SK-N-SH (cell line): ENCODE measurements around the gene TKTL1. TPM values are rescaled to one million over a fixed set of nuclear protein-coding genes. Genes with fewer than 3 reads are reported as not detected.

ENCODE experiments used
- CTCF ChIA-PET: fragments of 300-600, 350-600 bp; formaldehyde crosslinking; extraction: SDS; loops from one replicate; lab custom pipeline; 2021; lab: Yijun Ruan, JAX
- POLR2A ChIA-PET: fragments of 350-600 bp; sonication (Branson Sonifier 250); formaldehyde crosslinking; extraction: SDS; loops from one replicate; lab custom pipeline; 2020; ENCODE audit warnings: antibody characterized with exemption, inconsistent platforms; lab: Yijun Ruan, JAX
- DNase-seq: peaks from one replicate; pipeline ENCODE4 v3.0.0; 2012
- H2AFZ ChIP-seq: fragments of 200-600 bp; sonication (generic); 2 replicates; pipeline ENCODE4 v1.8.1; 2016; ENCODE audit warnings: antibody characterized with exemption, mild to moderate bottlenecking, low read depth
- H3F3A ChIP-seq: fragments of 200-600 bp; sonication (generic); replicated peaks from 2 replicates; pipeline ENCODE3; 2016; ENCODE audit warnings: antibody characterized with exemption, mild to moderate bottlenecking; ENCODE audit not compliant: insufficient read depth
- H3K27ac ChIP-seq, 2 experiments: fragments of 200-500 bp in 1 of 2; fragments of 200-600 bp in 1 of 2; sonication (Bioruptor generic) in 1 of 2; sonication (generic), shearing (Covaris generic) in 1 of 2; 2 replicates each; pipeline versions ENCODE4 v1.5.1 to v1.6.1; 2014 to 2016; ENCODE audit warnings: low read depth in 2 of 2, inconsistent platforms in 1 of 2, low read length in 1 of 2, mild to moderate bottlenecking in 1 of 2, mixed read lengths in 1 of 2
- H3K27me3 ChIP-seq: fragments of 200-600 bp; sonication (generic), shearing (Covaris generic); 2 replicates; pipeline ENCODE4 v1.6.1; 2016; ENCODE audit warnings: mixed run types; ENCODE audit not compliant: insufficient read depth
- H3K36me3 ChIP-seq, 2 experiments: fragments of 200-500 bp in 1 of 2; fragments of 200-600 bp in 1 of 2; sonication (Bioruptor generic) in 1 of 2; sonication (generic) in 1 of 2; replicated peaks in 1 of 2; 2 replicates each; pipeline versions ENCODE3 to v1.5.1; 2014 to 2016; ENCODE audit warnings: low read length in 1 of 2, mild to moderate bottlenecking in 1 of 2; ENCODE audit not compliant: insufficient read depth in 2 of 2, control insufficient read depth in 1 of 2
- H3K4me1 ChIP-seq, 2 experiments: fragments of 200-500 bp in 1 of 2; fragments of 200-600 bp in 1 of 2; sonication (Bioruptor generic) in 1 of 2; sonication (generic), shearing (Covaris generic) in 1 of 2; 2 replicates each; pipeline versions ENCODE4 v1.5.1 to v1.6.1; 2014 to 2016; ENCODE audit warnings: low read depth in 1 of 2, low read length in 1 of 2, mixed run types in 1 of 2; ENCODE audit not compliant: insufficient read depth in 2 of 2, control insufficient read depth in 1 of 2
- H3K4me2 ChIP-seq: fragments of 200-600 bp; sonication (generic), shearing (Covaris generic); 2 replicates; pipeline ENCODE4 v1.6.1; 2017; ENCODE audit warnings: mixed run types
- H3K4me3 ChIP-seq, 2 experiments: fragments of 200-500 bp in 1 of 2; fragments of 200-600 bp in 1 of 2; sonication (Bioruptor generic) in 1 of 2; sonication (generic), shearing (Covaris generic) in 1 of 2; 2 replicates each; pipeline versions ENCODE4 v1.5.1 to v1.8.1; 2014 to 2016; ENCODE audit warnings: low read depth in 2 of 2, inconsistent platforms in 1 of 2, low read length in 1 of 2, mild to moderate bottlenecking in 1 of 2, mixed read lengths in 1 of 2, moderate library complexity in 1 of 2
- H3K79me2 ChIP-seq: fragments of 200-600 bp; sonication (generic); 2 replicates; pipeline ENCODE4 v1.8.1; 2017; ENCODE audit warnings: mild to moderate bottlenecking; ENCODE audit not compliant: insufficient read depth
- H3K9ac ChIP-seq: fragments of 200-600 bp; sonication (generic); 2 replicates; pipeline ENCODE4 v1.6.1; 2017; ENCODE audit warnings: mixed run types
- H3K9me2 ChIP-seq: fragments of 200-600 bp; sonication (generic); 2 replicates; pipeline ENCODE4 v1.6.1; 2017; ENCODE audit warnings: mixed run types
- H3K9me3 ChIP-seq: fragments of 200-600 bp; sonication (generic); 2 replicates; pipeline ENCODE4 v1.6.1; 2017; ENCODE audit warnings: mixed run types, mild to moderate bottlenecking, moderate library complexity
- H4K20me1 ChIP-seq: fragments of 200-600 bp; sonication (generic); 2 replicates; pipeline ENCODE4 v1.6.1; 2017; ENCODE audit warnings: mild to moderate bottlenecking, mixed run types; ENCODE audit not compliant: insufficient read depth
- FOSL2 ChIP-seq: IDR thresholded peaks from 2 replicates; pipeline ENCODE4 v1.4.0; 2012; ENCODE audit warnings: low read depth, mild to moderate bottlenecking, moderate library complexity, borderline replicate concordance
- JUND ChIP-seq: IDR thresholded peaks from 2 replicates; pipeline ENCODE4 v1.4.0; 2012
- NFIC ChIP-seq: IDR thresholded peaks from 2 replicates; pipeline ENCODE4 v1.4.0; 2012; ENCODE audit warnings: borderline replicate concordance
- PBX3 ChIP-seq: IDR thresholded peaks from 2 replicates; pipeline ENCODE4; 2012
- REST ChIP-seq: IDR thresholded peaks from 2 replicates; pipeline ENCODE4 v1.6.1; 2012; ENCODE audit warnings: mild to moderate bottlenecking, low read depth, low read length, moderate library complexity
- RFX5 ChIP-seq: IDR thresholded peaks from 2 replicates; pipeline ENCODE4 v1.6.1; 2012; ENCODE audit warnings: mild to moderate bottlenecking, improper control_type of control experiment, low read length
- SIN3A ChIP-seq: IDR thresholded peaks from 2 replicates; pipeline ENCODE4 v1.6.1; 2012; ENCODE audit warnings: low read depth, mild to moderate bottlenecking, low read length, moderate library complexity, borderline replicate concordance
- TAF1 ChIP-seq: IDR thresholded peaks from 2 replicates; pipeline ENCODE4 v1.6.1; 2012; ENCODE audit warnings: low read depth, mild to moderate bottlenecking, low read length, moderate library complexity, borderline replicate concordance
- USF2 ChIP-seq: fragments of 150-350 bp; IDR thresholded peaks from 2 replicates; pipeline ENCODE4 v1.6.1; 2017; ENCODE audit warnings: antibody characterized with exemption, low read length, low read depth, borderline replicate concordance
- WGBS: methylation state at CpG from one replicate; pipeline ENCODE4 v1.1.6; 2017; ENCODE audit warnings: low lambda C conversion rate; 5-methylcytosine and 5-hydroxymethylcytosine counted together
- polyA plus RNA-seq, 3 experiments: library from polyadenylated mRNA; depleted of rRNA; stranded (reverse); fragments of >200 nt; gene quantifications; 2 replicates each; pipeline ENCODE4 v1.2.3, GENCODE V29; 2012
- TF ChIP-seq, protein P1 (sequence below): IDR thresholded peaks from 2 replicates; pipeline ENCODE4 v1.4.0; 2012; ENCODE audit warnings: low read depth, borderline replicate concordance
- TF ChIP-seq, protein P2 (sequence below): fragments of 150-350 bp; IDR thresholded peaks from 2 replicates; pipeline ENCODE4 v1.6.1; 2016; ENCODE audit warnings: mild to moderate bottlenecking, low read depth, low read length

Gene TKTL1
- polyA plus RNA-seq, 1 of the 3 experiments (the other 2 are of a cell fraction), result not detected

DNA sequence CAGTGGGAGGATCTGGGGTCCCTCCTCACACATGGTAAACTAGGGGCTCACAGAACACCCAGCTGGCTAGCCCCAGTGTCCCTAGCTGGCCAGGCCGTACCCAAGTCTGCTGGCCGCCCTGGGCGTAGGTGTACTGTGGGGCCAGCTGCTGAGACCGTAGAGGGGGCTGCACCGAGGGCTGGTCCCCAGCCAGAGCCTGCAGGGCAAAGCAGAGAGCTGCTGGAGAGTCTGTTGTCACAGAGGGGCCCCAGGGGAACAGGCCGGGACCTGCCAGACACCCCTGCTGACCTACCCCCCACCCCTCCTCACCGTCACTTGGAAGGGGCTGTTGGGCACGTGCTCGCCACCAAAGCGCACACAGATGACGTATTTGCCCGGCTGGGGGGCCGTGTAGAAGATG lies 58.9 kb downstream of the TKTL1 start:
- WGBS, result 48% methylated on average over 5 of the region's 13 CpGs
- CTCF ChIA-PET, result interaction anchor here (0.7 kb wide), 1 partner anchor 8 kb away, joined by 3 read pairs; no protein-coding TSS in a partner anchor
- H3K4me1 ChIP-seq, result no peaks in the 10 kb centered on the region
- no peaks in the 10 kb centered on the region for H3K9me3 ChIP-seq
- H3K27ac ChIP-seq, result no peak overlapping the region
- POLR2A ChIA-PET, result interaction anchor here (1.3 kb wide), 1 partner anchor 12 kb away, joined by 4 read pairs; no protein-coding TSS in a partner anchor
- no peak overlapping the region for H3K4me3 ChIP-seq
- peaks cover 59% of the 10 kb centered on the region for H3F3A ChIP-seq
- H3K4me2 ChIP-seq, result no peak overlapping the region
- TF ChIP-seq JUND, result no peak
- no peak for TF ChIP-seq RFX5
- no peak for TF ChIP-seq TAF1
- TF ChIP-seq FOSL2, result no peak
- no peak for TF ChIP-seq NFIC
- TF ChIP-seq, protein P1, sequence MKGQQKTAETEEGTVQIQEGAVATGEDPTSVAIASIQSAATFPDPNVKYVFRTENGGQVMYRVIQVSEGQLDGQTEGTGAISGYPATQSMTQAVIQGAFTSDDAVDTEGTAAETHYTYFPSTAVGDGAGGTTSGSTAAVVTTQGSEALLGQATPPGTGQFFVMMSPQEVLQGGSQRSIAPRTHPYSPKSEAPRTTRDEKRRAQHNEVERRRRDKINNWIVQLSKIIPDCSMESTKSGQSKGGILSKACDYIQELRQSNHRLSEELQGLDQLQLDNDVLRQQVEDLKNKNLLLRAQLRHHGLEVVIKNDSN, result no peak
- TF ChIP-seq PBX3, result no peak
- TF ChIP-seq SIN3A, result no peak
- TF ChIP-seq USF2, result no peak
- TF ChIP-seq, protein P2, sequence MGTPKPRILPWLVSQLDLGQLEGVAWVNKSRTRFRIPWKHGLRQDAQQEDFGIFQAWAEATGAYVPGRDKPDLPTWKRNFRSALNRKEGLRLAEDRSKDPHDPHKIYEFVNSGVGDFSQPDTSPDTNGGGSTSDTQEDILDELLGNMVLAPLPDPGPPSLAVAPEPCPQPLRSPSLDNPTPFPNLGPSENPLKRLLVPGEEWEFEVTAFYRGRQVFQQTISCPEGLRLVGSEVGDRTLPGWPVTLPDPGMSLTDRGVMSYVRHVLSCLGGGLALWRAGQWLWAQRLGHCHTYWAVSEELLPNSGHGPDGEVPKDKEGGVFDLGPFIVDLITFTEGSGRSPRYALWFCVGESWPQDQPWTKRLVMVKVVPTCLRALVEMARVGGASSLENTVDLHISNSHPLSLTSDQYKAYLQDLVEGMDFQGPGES, result no peak
- no peak for TF ChIP-seq REST
- TF ChIP-seq, all 33 proteins: peak for 0
- no peak for DNase-seq
- Histone ChIP-seq H3K79me2 (peaks cover 31% of the 10 kb centered on the region), H4K20me1 (peaks cover 100% of the 10 kb centered on the region), H3K36me3 (peaks cover 6 to 77% of the 10 kb centered on the region in 2 experiments), H2AFZ (no peak overlapping the region), H3K9me2 (no peaks in the 10 kb centered on the region), H3K9ac (no peak overlapping the region), H3K27me3 (no peaks in the 10 kb centered on the region)
